22Rv1 (cell line): ENCODE data around the gene RIMS4.

Experiments used
- H3K27ac ChIP-seq: fragments of 450-650 bp; 2 replicates; pipeline ENCODE4 v1.5.1; 2017
- CTCF ChIP-seq: fragments of 450-650 bp; IDR thresholded peaks from 2 replicates; pipeline ENCODE4 v1.5.1; 2017; ENCODE audit warnings: mild to moderate bottlenecking
- ZFX ChIP-seq: fragments of 450-650 bp; IDR thresholded peaks from 2 replicates; pipeline ENCODE4 v1.6.1; 2017; ENCODE audit warnings: antibody characterized with exemption, borderline replicate concordance

The RIMS4 gene

DNA sequence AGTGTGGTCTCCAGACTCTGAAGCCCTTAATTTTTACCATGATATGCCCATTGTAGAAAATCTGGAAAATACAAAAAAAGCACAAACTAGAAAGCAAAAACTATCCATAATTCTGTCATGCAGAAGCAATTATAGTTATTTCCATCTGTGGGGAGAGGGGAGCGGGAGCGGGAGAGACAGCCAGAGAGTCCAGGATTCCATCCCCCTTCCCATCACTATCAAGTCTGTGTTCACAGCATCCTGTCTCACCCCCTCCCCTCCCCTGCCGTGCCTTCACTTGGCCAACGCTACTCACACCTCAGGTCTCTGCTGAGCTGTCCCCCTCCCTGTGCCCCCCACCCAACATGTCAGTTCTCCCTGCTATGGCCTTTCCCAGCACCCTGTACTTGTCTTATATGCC, 14.5 kb downstream of the RIMS4 start:
- TF ChIP-seq CTCF, result no peak
- no peak for TF ChIP-seq ZFX
- no peak overlapping the region for H3K27ac ChIP-seq

DNA sequence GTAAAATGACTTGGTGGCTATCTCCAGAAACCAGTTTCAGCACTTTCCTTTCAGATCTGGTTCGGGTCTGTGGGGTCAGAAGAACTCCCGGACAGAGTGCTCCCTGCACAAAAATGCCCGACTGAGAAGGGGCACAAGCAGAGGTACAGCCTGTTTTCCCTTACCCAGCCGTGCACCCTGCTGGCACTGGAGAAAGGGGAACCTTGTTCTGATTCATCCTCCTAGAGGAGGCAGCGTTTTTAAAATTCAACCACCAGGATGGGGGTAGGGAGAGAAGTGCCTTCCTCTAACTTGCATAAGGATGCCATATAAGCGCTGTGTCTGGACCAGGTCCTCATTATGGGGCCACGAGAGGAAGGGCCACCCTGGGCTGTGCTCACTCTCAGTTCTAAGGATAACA, 17.6 kb downstream of the RIMS4 start:
- no peak overlapping the region for H3K27ac ChIP-seq
- TF ChIP-seq ZFX (no peak), CTCF (no peak)

DNA sequence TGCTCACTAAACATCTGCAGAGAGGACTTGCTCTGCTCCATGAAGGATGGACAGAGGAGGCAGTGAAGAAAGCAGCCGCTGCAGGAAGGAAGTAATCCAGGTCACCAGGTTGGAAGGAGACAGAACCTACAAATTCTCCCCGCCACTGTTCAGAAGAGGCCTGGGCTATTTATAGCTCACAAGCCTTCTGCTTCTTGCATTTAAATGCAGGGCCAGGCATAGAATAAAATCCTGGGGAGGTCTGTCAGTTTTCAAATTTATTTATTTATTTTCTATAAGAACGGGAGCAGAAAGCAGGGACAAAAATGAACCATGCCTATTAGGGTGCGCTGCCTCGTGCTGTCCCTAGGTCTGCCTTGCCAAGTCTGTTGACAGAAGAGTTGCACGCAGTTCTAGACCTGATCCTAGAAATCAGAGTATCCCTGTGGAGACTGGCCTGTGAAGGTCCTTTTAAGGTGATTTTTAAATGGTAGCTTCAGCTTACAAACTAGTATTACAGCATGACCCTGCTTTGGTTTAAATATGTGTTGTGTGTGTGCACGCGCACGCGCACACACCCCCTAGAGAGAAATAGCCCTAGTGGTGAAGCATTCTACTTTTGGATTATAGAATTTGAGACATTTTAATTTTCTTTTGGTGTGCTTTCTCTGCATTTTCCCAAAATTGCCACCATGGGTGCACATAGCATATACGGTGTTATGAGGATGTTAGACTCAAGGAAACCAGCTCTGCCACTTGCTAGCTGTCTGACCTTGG, 19.5 kb downstream of the RIMS4 start:
- no peak for TF ChIP-seq ZFX
- TF ChIP-seq CTCF, result no peak

DNA sequence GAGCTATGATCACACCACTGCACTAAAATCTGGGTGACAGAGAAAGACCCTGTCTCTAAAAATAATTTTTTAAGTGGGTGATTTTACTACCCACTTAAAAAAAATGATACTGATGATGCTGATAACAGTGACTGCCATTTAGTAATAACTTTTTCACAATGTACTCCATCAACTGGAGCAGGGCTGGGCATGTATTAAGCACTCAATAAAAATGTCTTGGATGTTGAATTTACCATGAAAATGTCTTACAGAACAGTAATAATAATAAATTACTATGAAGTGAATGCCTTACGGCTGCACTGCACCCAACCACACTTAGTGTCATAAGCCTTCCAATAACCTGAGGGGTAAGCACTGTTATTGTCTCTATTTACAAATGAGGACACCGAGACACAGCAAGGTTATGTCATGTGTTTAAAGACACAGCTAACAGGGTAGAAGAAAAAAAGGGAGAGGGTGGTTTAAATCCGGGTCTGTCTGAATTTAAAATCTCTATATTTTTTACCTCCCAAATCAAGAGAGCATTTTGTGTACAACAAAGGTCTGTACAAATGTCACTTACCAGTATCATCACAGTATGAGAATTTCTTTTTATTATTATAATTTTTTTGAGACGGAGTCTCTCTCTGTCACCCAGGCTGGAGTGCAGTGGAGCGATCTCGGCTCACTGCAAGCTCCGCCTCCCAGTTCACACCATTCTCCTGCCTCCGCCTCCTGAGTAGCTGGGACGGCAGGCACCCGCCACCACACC, 21.5 kb downstream of the RIMS4 start:
- no peak overlapping the region for H3K27ac ChIP-seq
- TF ChIP-seq CTCF, result no peak
- no peak for TF ChIP-seq ZFX

More for the DNA sequence above, 19.5 kb downstream of the RIMS4 start:
- no peak overlapping the region for H3K27ac ChIP-seq

DNA sequence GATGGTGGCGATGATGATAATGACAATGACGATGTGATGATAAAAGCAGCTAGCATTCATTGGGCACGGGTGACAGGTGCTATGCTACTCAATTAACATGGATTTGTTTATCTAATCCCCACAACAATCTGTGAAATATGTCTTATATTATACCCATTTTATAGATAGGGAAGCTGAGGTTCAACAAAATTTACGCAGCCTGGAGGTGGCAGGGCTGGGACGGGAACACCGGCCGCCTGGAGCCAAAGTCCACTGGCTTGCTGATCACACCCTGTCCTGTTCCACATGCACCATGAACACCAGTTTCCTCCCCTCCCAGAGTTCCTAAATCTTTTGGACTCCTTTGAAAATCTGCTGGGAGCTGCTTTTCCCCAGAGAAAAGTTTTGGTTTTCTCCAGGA, 23.0 kb downstream of the RIMS4 start:
- no peak for TF ChIP-seq ZFX
- TF ChIP-seq CTCF, result no peak
- H3K27ac ChIP-seq, result no peak overlapping the region

DNA sequence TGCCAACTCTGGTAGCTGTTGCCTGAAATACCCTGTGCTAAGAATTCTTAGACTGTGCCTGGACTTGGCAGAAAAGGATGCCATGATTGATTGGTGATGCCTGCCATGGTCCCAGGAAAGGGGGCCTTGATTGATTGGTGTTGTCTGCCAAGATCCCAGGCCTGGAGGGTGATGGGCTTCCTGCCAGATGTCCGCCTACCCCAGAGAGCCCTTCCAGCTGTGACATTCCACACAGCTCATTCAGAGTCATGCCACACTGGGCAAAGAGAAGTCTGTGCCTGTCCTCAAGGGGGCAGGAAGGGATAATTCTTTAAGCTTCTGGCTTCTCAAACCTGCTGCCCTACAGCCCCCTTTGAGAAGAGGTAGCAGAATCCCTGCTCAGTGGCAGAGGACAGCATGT, 24.6 kb downstream of the RIMS4 start:
- H3K27ac ChIP-seq, result no peak overlapping the region
- no peak for TF ChIP-seq CTCF
- TF ChIP-seq ZFX, result no peak

DNA sequence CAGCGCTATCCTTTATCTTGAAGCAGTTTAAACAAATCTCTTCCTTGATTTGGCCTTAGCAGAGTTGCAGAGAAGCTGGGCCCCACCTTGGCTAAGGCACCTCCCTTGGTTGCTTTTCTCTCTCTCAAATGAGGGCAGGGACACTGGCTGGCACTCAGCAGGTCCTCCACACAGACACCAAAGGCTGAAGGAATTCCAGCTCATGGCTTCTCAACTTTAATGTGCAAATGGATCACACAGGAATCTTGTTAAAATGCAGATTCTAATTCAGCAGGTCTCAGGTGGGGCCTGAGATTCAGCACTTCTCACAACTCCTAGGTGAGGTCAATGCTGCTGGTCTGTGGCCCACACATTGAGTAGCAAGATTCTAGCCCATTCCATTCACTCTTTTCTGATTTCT, 25.7 kb downstream of the RIMS4 start:
- no peak for TF ChIP-seq ZFX
- no peak for TF ChIP-seq CTCF

More for the DNA sequence above, 25.7 kb downstream of the RIMS4 start:
- no peak overlapping the region for H3K27ac ChIP-seq
